GM18505 (cell line): ENCODE measurements around the gene STX16.
"Not testable (repeated sequence)": the region's sequence is repeated elsewhere in the genome, so short reads cannot be mapped to it uniquely, and the experiment has no call there.

Experiments used
- ATAC-seq: cut with Tn5 transposase; IDR thresholded peaks from one replicate; pipeline ENCODE4 v1.9.1; 2021; ENCODE audit not compliant: unreplicated experiment
- POLR2A ChIP-seq: IDR thresholded peaks from 4 replicates; pipeline ENCODE4 v1.6.1; 2011; ENCODE audit warnings: borderline replicate concordance; ENCODE audit not compliant: insufficient read depth, insufficient read length; ENCODE audit errors: extremely low read depth

The STX16 gene

GRCh38 chr20:58636396-58636982 is 14.6 kb upstream of the STX16 start:
- no peak for TF ChIP-seq POLR2A
- no peak for ATAC-seq

- no peak for TF ChIP-seq POLR2A
- no peak for ATAC-seq
These were observed 14.1 kb upstream of the STX16 start for GRCh38 chr20:58636983-58637421.

- no peak for ATAC-seq
- TF ChIP-seq POLR2A: no peak
These were observed 13.4 kb upstream of the STX16 start for GRCh38 chr20:58637466-58638213.

GRCh38 chr20:58638467-58639181 is 12.5 kb upstream of the STX16 start:
- ATAC-seq: no peak
- TF ChIP-seq POLR2A: no peak

- ATAC-seq: no peak
- no peak for TF ChIP-seq POLR2A
These were observed 11.6 kb upstream of the STX16 start for GRCh38 chr20:58639182-58640146.

GRCh38 chr20:58640446-58640845 is 10.6 kb upstream of the STX16 start:
- no peak for TF ChIP-seq POLR2A
- ATAC-seq: no peak

- no peak for ATAC-seq
- TF ChIP-seq POLR2A: no peak
These were observed 8.6 kb upstream of the STX16 start for GRCh38 chr20:58642441-58642840.

GRCh38 chr20:58642896-58643295 is 8.2 kb upstream of the STX16 start:
- ATAC-seq: not testable (repeated sequence)

- ATAC-seq: no peak
- no peak for TF ChIP-seq POLR2A
These were observed 5.6 kb upstream of the STX16 start for GRCh38 chr20:58645412-58645968.

- no peak for ATAC-seq
- TF ChIP-seq POLR2A: no peak
These were observed 4.8 kb upstream of the STX16 start for GRCh38 chr20:58646257-58646656.

GRCh38 chr20:58646703-58647102 is 4.4 kb upstream of the STX16 start:
- ATAC-seq: no peak
- no peak for TF ChIP-seq POLR2A

GRCh38 chr20:58647162-58647795 is 3.8 kb upstream of the STX16 start:
- TF ChIP-seq POLR2A: no peak
- no peak for ATAC-seq

- ATAC-seq: no peak
- TF ChIP-seq POLR2A: no peak
These were observed 3.1 kb upstream of the STX16 start for GRCh38 chr20:58647796-58648501.

- not testable (repeated sequence) for ATAC-seq
These were observed 2.6 kb upstream of the STX16 start for GRCh38 chr20:58648502-58648825.
